AG08396 (cell line): ENCODE data around the gene CUBN.
"Not testable (repeated sequence)": the region's sequence is repeated elsewhere in the genome, so short reads cannot be mapped to it uniquely, and the experiment has no call there.

Experiments
- DNase-seq: peaks from one replicate; pipeline ENCODE4 v3.0.0; 2012; ENCODE audit warnings: low spot score, mixed read lengths

CUBN gene

DNA sequence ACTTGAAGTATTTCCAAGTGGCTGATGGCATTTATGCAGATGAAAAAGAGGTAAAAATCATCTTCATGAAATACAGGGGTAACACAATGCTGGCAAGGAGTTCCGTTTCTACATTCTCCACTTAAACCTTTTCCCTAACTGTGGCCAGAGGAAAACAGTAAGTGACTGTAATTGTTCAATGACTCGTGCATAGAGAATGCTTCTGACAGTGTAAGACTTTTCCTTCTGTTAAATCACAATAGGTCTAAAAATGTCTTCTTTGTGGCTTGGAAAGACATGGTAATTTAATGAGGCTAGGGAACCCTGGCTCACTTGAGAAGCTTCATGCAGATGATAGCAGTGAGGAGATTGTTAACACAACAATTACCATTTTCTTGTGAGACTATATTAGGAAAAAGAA, 262.1 kb downstream of the CUBN start:
- peak; percentile 29 for DNase-seq

DNA sequence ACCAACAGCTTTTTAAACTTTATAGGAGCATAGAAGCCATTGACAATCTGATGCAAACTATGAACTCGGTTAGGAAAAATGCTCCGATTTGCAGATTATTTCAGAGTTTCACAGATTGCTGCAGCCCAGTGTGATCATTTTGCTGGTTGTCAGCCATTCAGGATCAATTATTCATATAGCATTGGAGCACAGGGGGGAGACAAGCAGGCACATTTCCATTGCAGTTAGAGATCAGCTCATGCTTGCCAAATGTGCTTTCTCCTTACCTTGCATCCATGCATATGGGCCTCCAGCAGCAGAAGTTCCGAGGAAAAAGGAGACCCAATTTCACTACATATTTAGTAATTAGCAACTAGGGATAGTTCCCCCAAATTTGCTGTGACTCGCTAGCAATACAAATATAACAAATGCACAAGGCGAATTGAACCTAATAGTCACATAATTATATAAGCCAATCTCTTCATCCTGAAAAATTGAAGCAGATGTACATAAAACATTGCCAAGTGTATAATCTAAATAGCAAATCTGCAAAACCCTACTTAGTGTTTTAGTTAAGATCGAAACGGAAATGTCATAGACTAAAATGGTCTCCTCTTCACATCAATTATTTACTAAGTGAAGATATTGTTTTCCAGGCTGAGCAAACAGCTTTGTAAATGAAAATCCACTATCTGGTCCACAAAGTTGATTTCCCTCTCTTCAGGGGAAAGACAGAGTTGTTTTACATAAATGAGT, 262.9 kb downstream of the CUBN start:
- DNase-seq = no peak

DNA sequence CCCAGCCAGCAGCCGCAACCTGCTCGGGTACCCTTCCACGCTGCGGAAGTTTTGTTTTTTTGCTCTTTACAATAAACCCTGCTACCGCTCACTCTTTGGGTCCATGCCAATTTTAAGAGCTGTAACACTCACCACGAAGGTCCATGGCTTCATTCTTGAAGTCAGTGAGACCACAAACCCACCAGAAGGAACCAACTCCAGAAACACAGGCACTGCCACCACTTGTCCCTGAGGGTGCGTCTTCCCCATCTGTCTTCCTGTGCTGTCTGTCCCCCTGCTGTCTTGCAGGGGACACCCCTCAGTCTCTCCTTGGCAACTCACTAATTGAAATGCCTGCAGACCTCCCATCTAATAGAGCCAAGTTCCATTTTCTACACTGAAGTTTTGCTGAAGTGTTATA, 263.8 kb downstream of the CUBN start:
- DNase-seq = no peak

DNA sequence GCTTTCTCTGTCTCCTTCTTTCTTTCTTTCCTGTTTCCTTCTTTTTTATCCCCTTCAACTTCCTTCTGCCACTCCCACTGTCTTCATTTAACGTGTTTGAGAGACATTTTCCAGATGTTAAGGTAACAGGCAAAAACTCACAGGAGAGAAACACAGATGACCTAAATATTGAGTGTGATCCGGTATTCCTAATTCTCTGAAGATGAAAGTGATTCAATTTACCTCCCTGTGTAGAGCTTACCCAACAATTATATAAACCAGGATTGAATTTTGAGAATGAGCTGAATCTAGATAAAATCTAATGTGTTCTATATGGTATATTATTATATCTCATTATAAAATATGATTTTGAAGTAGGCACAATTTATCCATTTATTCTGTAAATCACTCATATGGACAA, 265.8 kb downstream of the CUBN start:
- no peak for DNase-seq

DNA sequence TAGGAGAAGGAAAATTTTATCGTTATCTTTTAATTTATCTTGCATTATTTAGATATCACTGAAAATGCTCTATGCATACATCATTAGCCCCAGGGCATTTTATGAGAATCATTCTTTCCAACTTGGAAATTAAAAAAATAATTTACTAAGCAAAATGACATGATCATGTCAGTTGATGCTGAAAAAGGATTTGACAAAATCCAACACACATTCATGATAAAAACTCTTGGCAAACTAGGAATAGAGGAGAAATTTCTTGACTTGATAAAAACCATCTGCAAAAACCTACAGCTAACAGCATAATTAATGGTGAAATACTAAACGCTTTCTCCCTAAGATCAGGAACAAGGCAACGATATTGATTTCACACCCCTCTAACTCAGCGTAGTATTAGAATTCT, 272.2 kb downstream of the CUBN start:
- no peak for DNase-seq

DNA sequence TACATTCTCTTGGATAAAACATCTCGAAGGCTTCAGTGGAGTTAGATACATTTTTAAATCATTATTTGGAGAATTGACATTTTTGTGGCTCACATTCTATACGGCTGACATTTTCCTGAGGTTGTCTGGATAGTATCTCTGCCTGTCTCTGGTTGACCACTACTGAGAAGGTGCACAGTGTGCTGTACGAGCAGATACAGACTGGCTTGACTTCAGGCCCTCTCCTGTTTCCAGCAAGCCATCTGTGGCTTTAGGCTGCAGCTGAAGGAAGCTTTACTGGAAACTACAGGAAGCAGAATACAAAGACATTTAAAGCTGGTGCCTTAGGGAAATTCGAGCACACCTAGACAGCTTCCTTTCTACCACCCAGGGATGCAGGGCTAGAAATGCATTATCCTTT, 273.0 kb downstream of the CUBN start:
- no peak for DNase-seq

DNA sequence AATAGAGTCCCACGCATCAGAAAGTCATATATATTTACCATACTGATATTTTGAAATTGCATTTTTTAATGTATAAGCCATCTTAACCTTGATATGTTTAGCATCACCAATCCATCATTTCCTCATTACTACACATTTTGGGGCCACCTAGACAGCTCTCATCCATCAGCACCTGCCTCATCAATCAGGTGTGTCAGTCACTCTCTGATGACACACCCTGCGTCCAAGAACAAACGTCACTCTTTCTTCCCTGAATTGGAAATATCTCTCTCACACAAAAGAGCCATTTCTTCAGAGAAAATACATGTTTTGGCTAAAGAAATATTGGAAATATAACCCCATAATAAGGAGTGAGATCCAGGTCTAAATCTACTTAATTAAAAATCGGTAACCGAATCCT, 273.5 kb downstream of the CUBN start:
- no peak for DNase-seq

DNA sequence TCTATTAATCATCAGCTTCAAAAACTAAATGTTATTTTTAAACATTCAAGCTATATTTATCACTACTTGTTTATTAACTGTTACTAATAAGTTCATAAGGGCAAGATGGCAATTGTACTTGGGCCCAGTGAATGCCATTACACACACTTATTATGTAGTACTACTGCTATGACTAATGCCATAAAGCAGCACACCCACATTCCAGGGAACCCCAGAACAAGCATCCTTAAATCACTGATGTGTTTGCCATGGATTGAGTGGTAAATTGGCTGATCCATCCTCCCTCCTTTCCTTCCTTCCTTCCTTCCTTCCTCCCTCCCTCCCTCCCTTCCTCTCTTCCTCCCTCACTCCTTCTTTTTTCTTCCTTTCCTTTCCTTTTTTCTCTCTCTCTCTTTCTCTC, 275.0 kb downstream of the CUBN start:
- DNase-seq = peak; percentile 24

DNA sequence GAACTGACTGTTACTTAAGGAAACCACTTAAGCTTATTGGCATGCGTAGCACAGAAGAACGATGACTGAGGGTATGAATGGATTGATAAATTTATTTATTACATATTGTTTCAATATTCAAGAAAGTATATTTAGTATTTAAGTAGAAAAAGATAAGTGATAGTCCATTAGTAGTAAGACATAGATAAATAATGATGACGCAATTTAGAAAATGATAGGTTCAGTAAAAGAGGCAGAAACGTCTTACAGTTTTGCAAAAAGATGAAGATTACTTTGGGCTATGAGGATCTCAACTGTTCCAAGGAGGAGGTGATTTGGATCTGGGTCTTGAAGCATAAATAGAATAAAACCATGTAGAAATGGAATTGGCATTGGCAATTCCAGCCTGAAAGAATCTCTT, 275.8 kb downstream of the CUBN start:
- DNase-seq = no peak

DNA sequence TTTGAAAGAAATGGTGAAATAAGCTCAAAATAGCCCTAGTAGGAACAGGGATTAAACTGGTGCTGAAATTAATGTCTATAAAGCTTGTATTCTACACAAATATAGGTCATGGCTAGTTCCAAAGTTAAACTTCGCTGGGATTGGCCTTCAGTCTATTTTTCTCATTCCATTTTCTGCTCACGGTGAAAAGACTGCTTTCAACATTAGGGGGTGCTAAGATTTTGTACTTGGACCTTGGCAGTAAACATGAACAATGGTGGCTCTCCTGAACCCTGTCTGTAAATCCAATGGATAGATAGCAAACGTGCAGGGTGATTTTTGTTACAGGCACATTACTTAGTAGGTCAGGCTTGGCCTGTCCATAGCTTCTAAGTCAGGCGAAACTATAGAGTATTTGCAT, 276.4 kb downstream of the CUBN start:
- peak; percentile 23 for DNase-seq

DNA sequence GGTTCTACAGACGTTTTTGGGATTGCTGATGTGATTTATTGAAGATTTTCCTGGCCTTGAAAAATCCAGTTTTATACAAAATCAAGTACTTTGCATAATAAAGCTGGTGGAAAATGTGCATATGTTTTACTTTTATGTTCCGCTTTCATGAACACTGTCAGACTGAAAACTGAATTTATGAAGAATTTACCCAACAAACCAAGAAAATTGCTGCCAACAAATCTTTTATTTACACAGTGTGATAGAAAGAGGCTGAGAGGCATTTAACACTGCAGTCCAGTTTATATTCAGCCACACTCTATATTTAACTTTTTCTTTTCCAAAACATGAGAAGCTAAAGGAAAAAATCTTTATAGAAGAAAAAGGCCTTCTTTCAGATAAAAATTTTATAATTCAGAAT, 277.0 kb downstream of the CUBN start:
- DNase-seq = no peak

DNA sequence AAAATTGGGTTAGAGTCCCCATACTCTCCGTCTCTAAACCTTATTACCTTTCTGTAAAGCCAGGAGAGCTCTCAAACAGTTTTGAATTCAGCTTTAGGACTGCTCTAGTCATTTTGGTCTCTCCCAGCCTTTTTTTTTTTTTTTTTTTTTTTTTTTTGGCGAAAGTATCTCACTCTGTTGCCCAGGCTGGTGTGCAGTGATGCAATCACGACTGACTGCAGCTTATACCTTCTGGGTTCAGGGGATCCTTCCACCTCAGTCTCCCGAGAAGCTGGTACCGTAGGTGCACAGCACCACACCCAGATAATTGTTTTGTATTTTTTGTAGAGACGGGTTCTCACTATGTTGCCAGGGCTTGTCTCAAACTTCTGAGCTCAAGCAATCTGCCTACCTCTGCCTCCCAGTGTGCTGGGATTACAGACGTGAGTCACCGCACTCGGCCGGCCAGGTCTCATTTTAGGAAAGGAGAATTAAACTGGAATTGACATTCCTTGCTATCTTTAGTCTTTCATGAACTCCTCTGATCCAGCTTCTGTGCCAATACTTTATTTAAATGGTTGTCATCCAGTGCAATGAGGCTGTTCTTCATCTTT, 281.0 kb downstream of the CUBN start:
- no peak for DNase-seq

DNA sequence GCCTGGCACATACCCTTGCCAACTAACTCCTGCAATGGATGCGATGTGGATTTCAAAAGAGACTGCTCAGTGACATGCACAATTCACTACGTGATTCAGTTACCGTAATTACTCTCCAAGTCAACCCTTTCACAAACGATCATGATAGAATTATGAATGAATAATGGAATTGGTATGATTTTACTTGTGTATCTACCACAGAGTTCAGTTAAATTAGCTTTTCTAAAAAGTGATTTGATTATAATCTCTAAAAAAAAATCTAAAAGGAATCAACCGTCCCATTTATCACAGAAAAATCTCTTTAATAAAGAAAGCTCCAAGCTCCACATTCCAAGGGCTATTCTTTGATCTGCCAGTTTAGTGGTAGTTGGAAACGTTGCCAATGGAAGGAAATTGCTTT, 282.0 kb downstream of the CUBN start:
- DNase-seq = peak; percentile 26

DNA sequence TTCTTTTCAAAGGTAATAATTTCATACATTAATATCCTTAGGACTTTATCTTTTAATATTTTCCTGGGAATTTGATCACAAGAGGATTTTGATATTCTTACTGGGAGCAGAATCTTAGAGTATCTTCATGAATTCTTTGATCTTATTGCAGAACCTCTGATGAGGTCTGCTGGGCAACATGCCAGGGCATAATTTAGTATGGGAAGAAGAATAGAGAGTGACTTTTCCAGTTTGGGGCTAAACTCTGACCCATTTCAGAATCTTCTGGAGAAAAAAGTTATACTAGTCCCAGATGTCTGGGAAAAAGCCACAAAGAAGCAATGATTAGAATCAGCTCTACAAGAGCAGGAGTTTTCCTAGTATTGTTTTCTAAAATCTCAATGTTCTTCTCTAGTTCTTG, 284.4 kb downstream of the CUBN start:
- DNase-seq = no peak

DNA sequence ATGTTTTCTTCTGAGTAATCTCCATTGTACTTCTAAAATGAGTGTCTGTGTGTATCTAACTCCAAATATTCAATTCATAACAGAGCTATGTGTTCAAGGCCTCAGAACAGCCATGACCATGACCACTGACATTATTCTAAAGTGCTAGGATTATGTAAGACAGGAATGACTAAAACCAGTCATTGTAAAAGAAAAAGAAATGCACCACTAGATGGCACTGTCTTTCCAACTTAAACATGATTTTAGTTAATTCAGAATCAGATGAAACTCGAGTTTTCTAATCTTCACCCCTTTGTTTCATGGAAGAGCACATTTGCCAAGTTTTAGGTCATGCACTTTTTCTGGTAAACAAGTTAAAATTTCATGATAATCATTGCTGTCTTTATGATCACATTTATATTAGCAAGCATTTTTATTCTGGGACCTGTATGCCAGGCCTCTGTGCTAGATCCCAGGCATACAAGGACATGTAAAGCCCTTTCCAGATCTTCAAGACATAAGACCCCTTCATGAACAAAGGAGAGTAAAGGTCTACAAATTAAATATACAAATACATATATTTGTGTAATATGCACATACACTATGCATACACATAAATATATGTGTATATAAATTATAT, 286.2 kb downstream of the CUBN start:
- DNase-seq = no peak

DNA sequence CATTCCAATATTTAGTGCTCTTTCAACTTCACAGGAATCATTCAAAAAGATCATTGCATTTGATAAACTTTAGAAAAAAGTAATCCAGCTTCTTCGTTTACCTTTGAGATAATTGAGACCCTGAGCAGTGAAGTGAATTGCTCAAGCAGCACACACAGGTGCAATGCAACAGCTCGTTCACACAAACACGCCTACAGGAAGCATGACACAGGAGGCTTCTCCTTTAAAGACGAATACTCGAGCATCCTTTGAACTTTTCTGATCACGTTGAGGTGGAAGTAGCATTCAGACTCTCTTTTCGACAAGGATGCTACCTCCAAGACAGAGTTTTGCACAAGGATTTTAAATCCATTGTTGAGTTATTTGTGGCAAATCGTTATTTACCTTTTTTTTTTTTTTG, 294.4 kb downstream of the CUBN start:
- no peak for DNase-seq

DNA sequence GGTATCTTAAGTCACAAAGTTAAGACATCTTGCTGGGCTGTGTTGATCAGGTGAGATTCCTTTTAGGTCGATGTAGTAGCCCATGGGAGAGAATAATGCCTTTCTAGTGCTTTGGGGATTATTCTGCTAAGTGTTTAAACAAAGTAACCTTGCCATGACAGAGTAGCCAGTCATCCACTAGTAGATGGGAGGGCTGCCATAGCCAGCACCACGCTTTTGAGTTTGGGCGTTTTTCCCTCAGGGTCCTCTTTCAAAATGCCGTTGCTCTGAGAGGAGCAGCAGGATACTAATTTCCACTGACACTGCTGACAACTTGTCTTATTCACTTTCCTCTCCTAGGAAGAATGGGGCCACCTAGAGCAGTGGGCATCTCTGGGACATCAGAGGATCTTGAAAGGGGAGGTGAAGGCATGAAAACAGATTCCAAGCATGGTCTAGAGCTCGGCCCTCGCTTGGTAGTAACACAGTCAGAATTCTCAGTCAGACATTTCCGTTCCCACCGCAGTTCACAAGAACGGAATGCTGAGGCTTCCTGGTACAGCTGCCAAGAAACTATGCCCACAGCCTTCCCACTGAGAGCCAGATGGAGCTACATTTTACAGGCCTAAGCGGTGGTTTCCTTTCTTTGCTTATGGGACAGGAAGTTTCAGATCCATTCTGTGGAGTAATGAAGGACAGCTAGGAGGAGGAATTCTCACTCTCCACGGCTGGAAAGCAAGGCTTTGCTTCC, 297.1 kb downstream of the CUBN start:
- peak; percentile 69 for DNase-seq

DNA sequence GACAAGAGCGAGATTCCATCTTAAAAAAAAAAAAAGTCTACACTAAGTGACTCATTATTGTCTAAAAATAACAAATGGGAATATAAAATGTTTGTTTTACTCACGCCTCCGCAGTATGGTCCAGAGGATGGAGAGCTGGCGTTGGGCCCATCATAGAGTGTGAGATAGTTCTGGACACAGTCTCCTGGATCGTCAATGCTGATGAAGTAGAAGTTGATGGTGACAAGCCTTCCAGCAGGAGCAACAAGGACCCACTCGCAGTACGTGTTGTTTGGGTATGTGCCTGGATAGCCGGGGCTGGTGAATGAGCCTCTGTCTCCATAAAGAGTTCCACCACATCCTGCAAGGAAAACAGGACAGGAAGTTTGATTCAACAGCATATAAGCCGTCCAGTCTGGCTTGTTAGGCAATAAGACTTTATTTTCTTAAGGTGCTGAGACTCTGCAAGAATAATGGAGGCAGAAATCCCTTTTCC, 300.9 kb downstream of the CUBN start:
- peak; percentile 21 for DNase-seq

DNA sequence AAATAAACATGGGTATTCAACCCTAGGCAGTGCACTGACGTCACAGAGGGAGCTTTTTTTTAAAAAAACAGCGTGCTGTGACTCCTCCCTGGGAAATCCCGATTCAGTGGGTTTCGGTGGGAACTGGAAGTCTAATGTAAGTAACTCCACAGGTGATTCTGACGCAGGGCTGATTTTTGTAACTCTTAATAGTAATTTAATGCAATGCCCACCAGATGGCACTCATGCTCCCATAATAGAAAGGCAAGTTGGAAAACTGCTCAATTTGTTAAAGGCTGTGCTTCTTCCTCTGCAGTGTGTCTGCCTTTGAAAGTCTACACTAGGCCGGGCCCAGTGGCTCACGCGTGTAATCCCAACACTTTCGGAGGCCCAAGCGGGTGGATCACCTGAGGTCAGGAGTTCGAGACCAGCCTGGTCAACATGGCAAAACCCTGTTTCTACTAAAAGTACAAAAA, 301.5 kb downstream of the CUBN start:
- DNase-seq = peak; percentile 22

DNA sequence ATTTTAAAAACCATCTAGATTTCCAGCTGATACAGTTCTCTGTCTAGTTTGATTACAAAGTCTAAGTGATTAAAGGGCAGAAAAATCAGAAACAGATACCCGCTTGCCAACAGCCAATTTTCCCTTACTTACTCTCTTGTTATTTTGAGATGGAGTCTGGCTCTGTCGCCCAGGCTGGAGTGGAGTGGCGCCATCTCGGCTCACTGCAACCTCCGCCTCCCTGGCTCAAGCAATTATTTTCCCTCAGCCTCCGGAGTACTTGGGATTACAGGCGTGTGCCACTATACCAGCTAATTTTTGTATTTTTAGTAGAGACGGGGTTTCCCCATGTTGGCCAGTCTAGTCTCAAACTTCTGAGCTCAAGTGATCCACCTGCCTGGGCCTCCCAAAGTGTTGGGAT, 302.1 kb downstream of the CUBN start:
- not testable (repeated sequence) for DNase-seq

DNA sequence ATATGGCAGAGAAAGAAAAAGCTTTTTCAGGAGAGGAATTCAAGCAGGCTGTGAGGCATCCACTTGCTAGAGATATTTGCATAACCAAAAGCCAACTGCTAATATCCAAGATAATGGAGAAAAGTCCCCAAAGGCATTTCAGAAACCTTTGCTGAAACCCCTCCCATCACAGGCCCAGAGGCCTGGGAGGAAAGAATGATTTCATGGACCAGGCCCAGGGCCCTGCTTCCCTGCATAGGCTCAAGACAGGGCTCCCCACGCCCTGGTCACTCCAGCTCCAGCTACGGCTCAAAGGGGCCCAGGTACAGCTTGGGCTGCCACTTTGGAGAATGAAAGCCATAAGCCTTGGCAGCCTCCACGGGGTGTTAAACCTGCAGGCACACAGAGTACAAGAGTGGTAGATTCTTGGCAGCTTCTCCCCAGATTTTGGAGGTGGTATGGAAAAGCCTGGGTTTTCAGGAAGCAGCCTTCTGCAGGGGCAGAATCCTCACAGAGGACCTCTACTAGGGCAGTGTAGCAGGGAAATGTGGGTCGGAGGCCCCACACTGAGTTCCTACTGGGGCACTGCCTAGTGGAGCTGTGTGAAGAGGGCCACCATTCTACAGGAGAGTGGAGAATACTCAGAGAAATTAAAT, 306.8 kb downstream of the CUBN start:
- DNase-seq = no peak

DNA sequence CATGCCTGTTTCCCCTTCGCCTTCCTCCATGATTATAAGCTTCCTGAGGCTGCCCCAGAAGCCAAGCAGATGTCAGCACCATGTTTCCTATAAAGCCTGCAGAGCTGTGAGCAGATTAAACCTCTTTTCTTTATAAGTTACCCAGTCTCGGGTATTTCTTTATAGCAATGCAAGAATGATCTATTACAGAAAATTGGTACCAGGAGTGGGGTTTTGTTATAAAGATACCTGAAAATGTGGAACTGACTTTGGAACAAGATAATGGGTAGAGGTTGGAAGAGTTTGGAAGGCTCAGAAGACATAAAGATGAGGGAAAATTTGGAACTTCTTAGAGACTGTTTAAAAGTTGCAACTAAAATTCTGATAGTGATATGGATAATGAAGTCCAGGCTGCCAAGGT, 307.6 kb downstream of the CUBN start:
- no peak for DNase-seq
